Hematopoietic multipotent progenitor cell treated with erythropoietin and hydrocortisone succinate and interleukin-3 and kit ligand, for 4 days (in vitro differentiated cells): ENCODE data around the gene ETFBKMT.
A peak's percentile ranks its signal among the peaks of the same experiment; 100 is the strongest.
"Not testable (repeated sequence)": the region's sequence is repeated elsewhere in the genome, so short reads cannot be mapped to it uniquely, and the experiment has no call there.

Experiments
- DNase-seq: peaks from one replicate; pipeline ENCODE4 v3.0.0-alpha.2; 2015

ETFBKMT gene

GRCh38 chr12:31658471-31659086 lies 909 bp upstream of the ETFBKMT start:
- DNase-seq: no peak

GRCh38 chr12:31662176-31662849 lies 2.8 kb downstream of the ETFBKMT start:
- no peak for DNase-seq

- DNase-seq: no peak
Measured at GRCh38 chr12:31663576-31663975, 4.1 kb downstream of the ETFBKMT start.

GRCh38 chr12:31664038-31664437 lies 4.5 kb downstream of the ETFBKMT start:
- DNase-seq: no peak

- no peak for DNase-seq
Measured at GRCh38 chr12:31669020-31669419, 9.5 kb downstream of the ETFBKMT start.

GRCh38 chr12:31669582-31669981 lies 10.1 kb downstream of the ETFBKMT start:
- DNase-seq: not testable (repeated sequence)

- no peak for DNase-seq
Measured at GRCh38 chr12:31672521-31672920, 13.0 kb downstream of the ETFBKMT start.

GRCh38 chr12:31682136-31682962 lies 22.9 kb downstream of the ETFBKMT start:
- DNase-seq: peak; percentile 90

GRCh38 chr12:31685801-31686200 lies 26.3 kb downstream of the ETFBKMT start:
- no peak for DNase-seq

GRCh38 chr12:31687101-31687527 lies 27.6 kb downstream of the ETFBKMT start:
- peak; percentile 88 for DNase-seq

GRCh38 chr12:31689921-31690320 lies 30.4 kb downstream of the ETFBKMT start:
- DNase-seq: not testable (repeated sequence)

GRCh38 chr12:31702047-31702446 lies 42.6 kb downstream of the ETFBKMT start:
- DNase-seq: peak; percentile 32

- no peak for DNase-seq
Measured at GRCh38 chr12:31705621-31706020, 46.1 kb downstream of the ETFBKMT start.

- not testable (repeated sequence) for DNase-seq
Measured at GRCh38 chr12:31708118-31708517, 48.6 kb downstream of the ETFBKMT start.

GRCh38 chr12:31710021-31710818 lies 50.7 kb downstream of the ETFBKMT start:
- DNase-seq: no peak

- no peak for DNase-seq
Measured at GRCh38 chr12:31712877-31713276, 53.4 kb downstream of the ETFBKMT start.

GRCh38 chr12:31714406-31715271 lies 55.2 kb downstream of the ETFBKMT start:
- no peak for DNase-seq

GRCh38 chr12:31715283-31715825 lies 55.9 kb downstream of the ETFBKMT start:
- DNase-seq: peak; percentile 94

- DNase-seq: not testable (repeated sequence)
Measured at GRCh38 chr12:31716998-31717397, 57.5 kb downstream of the ETFBKMT start.

- not testable (repeated sequence) for DNase-seq
Measured at GRCh38 chr12:31718542-31719198, 59.2 kb downstream of the ETFBKMT start.

- DNase-seq: no peak
Measured at GRCh38 chr12:31722580-31722979, 63.1 kb downstream of the ETFBKMT start.
